Spleen (tissue), 11 donors: Measurements from ENCODE around the gene FITM1. TPM values are rescaled to one million over a fixed set of nuclear protein-coding genes. Genes with fewer than 3 reads are reported as not detected.

Source experiments
- DNase-seq: peaks from one replicate; pipeline ENCODE4 v3.0.0-alpha.2; 2020
- H3K27ac ChIP-seq, 8 donors: fragments of 200-600 bp; sonication (generic) in 7 of 8; 1 replicate in 4 of 8; 2 replicates in 4 of 8; pipeline versions ENCODE4 v1.5.0 to v1.8.0; 2016 to 2021; ENCODE audit warnings: inconsistent platforms in 4 of 8, mild to moderate bottlenecking in 4 of 8, moderate library complexity in 1 of 8
- H3K27me3 ChIP-seq, 7 donors: fragments of 200-600 bp; sonication (generic) in 6 of 7; replicated peaks in 1 of 7; 1 replicate in 4 of 7; 2 replicates in 3 of 7; pipeline versions ENCODE4 v1.5.0 to v1.8.0; 2016 to 2021; ENCODE audit warnings: inconsistent platforms in 3 of 7, mild to moderate bottlenecking in 1 of 7
- H3K36me3 ChIP-seq, 6 donors: fragments of 200-600 bp; sonication (generic) in 5 of 6; 1 replicate in 4 of 6; 2 replicates in 2 of 6; pipeline versions ENCODE4 v1.5.0 to v1.8.0; 2016 to 2021; ENCODE audit warnings: inconsistent platforms in 2 of 6
- H3K4me1 ChIP-seq, 6 donors: fragments of 200-600 bp; sonication (generic) in 5 of 6; 1 replicate in 3 of 6; 2 replicates in 3 of 6; pipeline versions ENCODE4 v1.5.0 to v1.8.0; 2016 to 2021; ENCODE audit warnings: inconsistent platforms in 3 of 6
- H3K4me3 ChIP-seq, 8 donors: fragments of 200-600 bp; sonication (generic) in 7 of 8; 1 replicate in 4 of 8; 2 replicates in 4 of 8; pipeline versions ENCODE4 v1.5.0 to v1.8.0; 2016 to 2021; ENCODE audit warnings: inconsistent platforms in 4 of 8, mild to moderate bottlenecking in 4 of 8, moderate library complexity in 2 of 8
- H3K9me3 ChIP-seq, 8 donors: fragments of 200-600 bp; sonication (generic) in 7 of 8; 1 replicate in 4 of 8; 2 replicates in 4 of 8; pipeline versions ENCODE4 v1.5.0 to v1.8.0; 2016 to 2021; ENCODE audit warnings: inconsistent platforms in 4 of 8
- POLR2A ChIP-seq, 3 donors: fragments of 450-650 bp; IDR thresholded peaks; one replicate each; pipeline ENCODE4 v1.5.1; 2017; ENCODE audit warnings: antibody characterized with exemption in 3 of 3, mild to moderate bottlenecking in 1 of 3
- POLR2AphosphoS5 ChIP-seq, 3 donors: sonication (generic); formaldehyde crosslinking; IDR thresholded peaks; one replicate each; pipeline ENCODE4 v1.5.1; 2017; ENCODE audit warnings: antibody characterized with exemption in 3 of 3
- WGBS, 5 donors: extraction: QIAGEN DNeasy Blood & Tissue Kit in 3 of 5; methylation state at CpG; one replicate each; pipeline versions ENCODE4 v1.1.5 to v1.1.7; 2013 to 2018; 5-methylcytosine and 5-hydroxymethylcytosine counted together
- intact Hi-C: fragments of 100-400 bp; cut with DNase I; formaldehyde crosslinking; loops from one replicate; pipeline ENCODE4 v1.15.0; 2023; ENCODE audit warnings: low total_unique reads
- polyA plus RNA-seq, 3 donors: library from polyadenylated mRNA; stranded (reverse); fragments of 200-250 nt; gene quantifications; one replicate each; pipeline ENCODE4 v1.2.1, GENCODE V29; 2013
- total RNA-seq, 7 donors: library from RNA; depleted of rRNA in 3 of 7; stranded (reverse); fragments of >200 nt in 3 of 7; fragmentation: NEBNext Ultra II Directional in 4 of 7; extraction: Animal tissue kit (Norgen Biotek cat#: 25700) in 4 of 7; gene quantifications; one replicate each; pipeline versions ENCODE4 v1.1.0 to v1.2.1, GENCODE V29; 2016 to 2021
- TF ChIP-seq, protein P1 (sequence below), 11 experiments: fragments of 200-600 bp in 7 of 11; fragments of 450-650 bp in 4 of 11; sonication (generic) in 4 of 11; IDR thresholded peaks in 8 of 11; conservative IDR thresholded peaks in 3 of 11; 1 replicate in 7 of 11; 2 replicates in 4 of 11; pipeline versions ENCODE4 v1.4.0 to v1.8.0; 2016 to 2021; ENCODE audit warnings: antibody characterized with exemption in 11 of 11, inconsistent platforms in 4 of 11, mild to moderate bottlenecking in 1 of 11
- donor health status: healthy with polysubstance abuse.
- donor health status: DM: no; HTN: no; CAD: no; lungs with moderate emphysema.
- donor health status: DM: no; HTN: no; CAD: no.
- donor health status: Bipolar disorder and iron deficiency.
- donor health status: healthy.
- donor health status: DM: no; HTN: no; CAD: no.
- donor health status: DM: yes; HTN: yes; CAD: no.

The FITM1 gene
- total and polyA plus RNA-seq, 10 donors = 3.7 to 12.9 (median 8.7) TPM

DNA sequence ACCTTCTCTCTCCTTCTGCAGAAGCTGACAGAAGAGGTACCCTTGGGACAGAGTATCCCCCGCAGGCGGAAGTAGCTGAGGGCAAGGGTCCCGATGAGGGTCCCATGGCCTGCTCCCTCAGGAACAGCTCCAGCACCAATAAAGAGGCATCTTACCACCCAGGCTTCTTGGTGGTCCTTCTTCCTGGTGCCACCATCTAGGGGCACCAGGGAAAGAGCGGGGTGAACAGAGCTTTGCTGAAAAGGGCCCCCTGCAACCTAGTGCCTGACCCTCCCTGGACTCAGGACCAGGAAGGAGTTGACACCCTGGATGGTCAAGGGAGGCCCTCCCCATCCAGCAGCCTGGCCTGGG, 30.0 kb downstream of the FITM1 start:
- WGBS, 5 donors = 88 to 100% (median 90%) methylated on average over 4 of the region's 4 CpGs
- intact Hi-C loops = no loop called here
- peaks cover 20 to 91% (median 76%) of the 10 kb centered on the region in 6 donors for H3K36me3 ChIP-seq
- peak overlapping the region in 1 of 8 donors; percentile 82 for H3K4me3 ChIP-seq
- H3K27ac ChIP-seq = peak overlapping the region; percentile 92 to 99 (median 97)
- H3K9me3 ChIP-seq = no peaks in the 10 kb centered on the region
- TF ChIP-seq POLR2A (IDR thresholded peaks at IDR 0.05) (no peak), POLR2AphosphoS5 (IDR thresholded peaks at IDR 0.05) (no peak)
- TF ChIP-seq, protein P1, sequence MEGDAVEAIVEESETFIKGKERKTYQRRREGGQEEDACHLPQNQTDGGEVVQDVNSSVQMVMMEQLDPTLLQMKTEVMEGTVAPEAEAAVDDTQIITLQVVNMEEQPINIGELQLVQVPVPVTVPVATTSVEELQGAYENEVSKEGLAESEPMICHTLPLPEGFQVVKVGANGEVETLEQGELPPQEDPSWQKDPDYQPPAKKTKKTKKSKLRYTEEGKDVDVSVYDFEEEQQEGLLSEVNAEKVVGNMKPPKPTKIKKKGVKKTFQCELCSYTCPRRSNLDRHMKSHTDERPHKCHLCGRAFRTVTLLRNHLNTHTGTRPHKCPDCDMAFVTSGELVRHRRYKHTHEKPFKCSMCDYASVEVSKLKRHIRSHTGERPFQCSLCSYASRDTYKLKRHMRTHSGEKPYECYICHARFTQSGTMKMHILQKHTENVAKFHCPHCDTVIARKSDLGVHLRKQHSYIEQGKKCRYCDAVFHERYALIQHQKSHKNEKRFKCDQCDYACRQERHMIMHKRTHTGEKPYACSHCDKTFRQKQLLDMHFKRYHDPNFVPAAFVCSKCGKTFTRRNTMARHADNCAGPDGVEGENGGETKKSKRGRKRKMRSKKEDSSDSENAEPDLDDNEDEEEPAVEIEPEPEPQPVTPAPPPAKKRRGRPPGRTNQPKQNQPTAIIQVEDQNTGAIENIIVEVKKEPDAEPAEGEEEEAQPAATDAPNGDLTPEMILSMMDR (IDR thresholded peaks at IDR 0.05 in 8 of 11, conservative IDR thresholded peaks at IDR 0.05 in 3 of 11) = no peak
- peaks cover 31 to 87% (median 67%) of the 10 kb centered on the region in 6 donors for H3K4me1 ChIP-seq
- DNase-seq = no peak
- H3K27me3 ChIP-seq = no peaks in the 10 kb centered on the region

DNA sequence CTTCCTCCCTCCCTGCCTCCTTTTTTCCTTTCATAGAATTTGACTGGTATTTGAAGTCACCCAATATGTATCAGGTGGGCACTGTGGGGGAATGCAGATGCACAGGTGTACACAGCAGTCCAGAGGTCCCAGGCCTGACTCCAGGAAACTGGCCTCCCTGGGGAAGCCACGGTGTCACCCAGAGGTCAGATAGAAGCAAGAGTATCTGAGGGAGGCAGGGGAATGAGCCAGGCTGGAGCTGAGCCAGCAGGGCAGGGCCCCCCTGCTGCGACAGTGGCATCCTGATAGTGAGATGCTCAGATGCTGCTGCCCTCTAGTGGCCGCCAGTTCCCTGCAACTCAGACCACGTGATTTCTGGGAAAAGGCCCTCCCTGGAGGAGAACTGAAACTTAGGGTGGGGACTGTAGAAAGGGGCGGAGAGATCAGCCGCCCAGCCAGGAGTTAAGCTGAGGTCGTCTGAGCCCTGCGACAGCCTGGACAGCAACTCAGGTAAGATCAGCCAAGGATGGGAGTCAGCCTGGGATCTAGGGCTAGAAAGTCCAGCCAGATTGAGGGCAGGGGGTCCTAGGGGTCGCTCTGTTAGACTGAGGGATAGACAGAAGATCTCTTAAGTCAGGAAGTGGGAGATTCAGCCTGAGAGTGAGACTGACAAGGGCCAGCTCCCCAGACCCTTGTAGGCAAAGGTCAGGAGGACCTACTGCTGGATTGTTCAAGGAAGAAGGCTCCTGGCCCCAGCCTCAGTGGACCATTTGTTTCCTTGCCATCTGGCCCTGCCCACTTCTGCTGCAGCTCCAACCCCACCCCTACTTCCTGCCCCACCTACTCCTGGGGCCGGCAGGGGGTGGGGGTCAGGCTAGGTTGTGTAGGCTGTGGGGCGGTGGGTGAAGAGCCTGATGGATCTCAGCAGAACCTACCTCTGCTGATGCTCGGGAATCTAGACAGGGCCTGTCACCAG, 30.7 kb downstream of the FITM1 start, which contains the start of gene IRF9:
TSS of gene IRF9 (plus strand) at position 416 of the 955 bp plus-strand sequence. CDS start 880 bp downstream, outside the sequence.
- Histone ChIP-seq H3K36me3 (peaks cover 26 to 91% (median 76%) of the 10 kb centered on the region in 6 donors), H3K27me3 (no peaks in the 10 kb centered on the region), H3K9me3 (no peaks in the 10 kb centered on the region), H3K27ac (peak within 1 kb of the TSS; percentile 92 to 99 (median 97)), H3K4me1 (peaks cover 31 to 87% (median 69%) of the 10 kb centered on the region in 6 donors), H3K4me3 (peak within 1 kb of the TSS; percentile 67 to 96 (median 78))
- WGBS, 5 donors = 0 to 2% (median 0%) methylated on average over 11 to 12 of the region's 12 CpGs
- TF ChIP-seq POLR2A (IDR thresholded peaks at IDR 0.05) = peak in 1 of 3 donors; percentile 69
- TF ChIP-seq POLR2AphosphoS5 (IDR thresholded peaks at IDR 0.05) = peak; percentile 91 to 97 (median 94)
- TF ChIP-seq, protein P1 (IDR thresholded peaks at IDR 0.05 in 8 of 11, conservative IDR thresholded peaks at IDR 0.05 in 3 of 11) = peak; percentile 92 to 100 (median 98)
- intact Hi-C loops = no loop called here
- DNase-seq = peak; percentile 98

DNA sequence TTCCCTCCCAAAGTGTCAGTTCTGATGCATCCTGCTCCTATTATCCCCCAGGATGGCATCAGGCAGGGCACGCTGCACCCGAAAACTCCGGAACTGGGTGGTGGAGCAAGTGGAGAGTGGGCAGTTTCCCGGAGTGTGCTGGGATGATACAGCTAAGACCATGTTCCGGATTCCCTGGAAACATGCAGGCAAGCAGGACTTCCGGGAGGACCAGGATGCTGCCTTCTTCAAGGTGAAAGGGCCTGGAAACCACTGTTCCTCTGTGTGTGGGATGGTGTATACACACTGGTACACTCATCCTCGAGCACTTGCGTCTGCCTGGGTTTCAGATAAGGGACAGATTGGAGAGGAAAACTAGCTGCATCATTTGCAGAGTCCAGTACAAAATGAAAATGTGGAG, 31.6 kb downstream of the FITM1 start:
- WGBS, 5 donors = 24 to 55% (median 44%) methylated on average over 6 to 8 of the region's 8 CpGs
- H3K9me3 ChIP-seq = no peaks in the 10 kb centered on the region
- intact Hi-C loops = no loop called here
- peaks cover 31 to 87% (median 69%) of the 10 kb centered on the region in 6 donors for H3K4me1 ChIP-seq
- H3K36me3 ChIP-seq = peaks cover 30 to 91% (median 77%) of the 10 kb centered on the region in 6 donors
- TF ChIP-seq POLR2AphosphoS5 (IDR thresholded peaks at IDR 0.05) (no peak), POLR2A (IDR thresholded peaks at IDR 0.05) (no peak)
- TF ChIP-seq, protein P1 (IDR thresholded peaks at IDR 0.05 in 8 of 11, conservative IDR thresholded peaks at IDR 0.05 in 3 of 11) = no peak
- H3K27me3 ChIP-seq = no peaks in the 10 kb centered on the region
- H3K4me3 ChIP-seq = peak overlapping the region; percentile 67 to 96 (median 78)
- H3K27ac ChIP-seq = peak overlapping the region; percentile 92 to 99 (median 97)
- no peak for DNase-seq

DNA sequence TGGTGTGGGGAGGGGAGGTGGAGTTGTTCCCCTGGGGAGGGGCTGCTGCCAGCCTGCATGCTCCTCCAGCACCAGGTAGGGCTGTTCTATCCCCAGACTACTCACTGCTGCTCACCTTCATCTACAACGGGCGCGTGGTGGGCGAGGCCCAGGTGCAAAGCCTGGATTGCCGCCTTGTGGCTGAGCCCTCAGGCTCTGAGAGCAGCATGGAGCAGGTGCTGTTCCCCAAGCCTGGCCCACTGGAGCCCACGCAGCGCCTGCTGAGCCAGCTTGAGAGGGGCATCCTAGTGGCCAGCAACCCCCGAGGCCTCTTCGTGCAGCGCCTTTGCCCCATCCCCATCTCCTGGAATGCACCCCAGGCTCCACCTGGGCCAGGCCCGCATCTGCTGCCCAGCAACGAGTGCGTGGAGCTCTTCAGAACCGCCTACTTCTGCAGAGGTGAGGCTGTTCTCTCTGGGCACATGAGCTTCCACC, 34.1 kb downstream of the FITM1 start:
- Histone ChIP-seq H3K27ac (peak overlapping the region in 7 of 8 donors; percentile 13 to 99 (median 95)), H3K4me3 (no peak overlapping the region), H3K9me3 (no peaks in the 10 kb centered on the region), H3K27me3 (no peaks in the 10 kb centered on the region), H3K36me3 (peaks cover 30 to 91% (median 75%) of the 10 kb centered on the region in 6 donors), H3K4me1 (peaks cover 31 to 83% (median 67%) of the 10 kb centered on the region in 6 donors)
- intact Hi-C loops = no loop called here
- DNase-seq = peak; percentile 71
- TF ChIP-seq POLR2AphosphoS5 (IDR thresholded peaks at IDR 0.05) (no peak), POLR2A (IDR thresholded peaks at IDR 0.05) (no peak)
- TF ChIP-seq, protein P1 (IDR thresholded peaks at IDR 0.05 in 8 of 11, conservative IDR thresholded peaks at IDR 0.05 in 3 of 11) = no peak
- 92 to 96% (median 94%) methylated on average over 11 to 14 of the region's 14 CpGs for WGBS, 5 donors
